ENCODE results near the gene DAB2IP.

- TF ChIP-seq CTCF (IDR thresholded peaks at IDR 0.05) (no peak), ATF1 (CRISPR knock-in tag; IDR thresholded peaks at IDR 0.05) (no peak)
Measured at GRCh38 chr9:121786998-121787422, 135.6 kb downstream of the DAB2IP start.
